Activated CD4-positive, alpha-beta memory T cell treated with anti-CD3 and anti-CD28 coated beads for 36 hours (primary cell): Measurements from ENCODE around the gene ACTR1A. TPM values are rescaled to one million over a fixed set of nuclear protein-coding genes. Genes with fewer than 3 reads are reported as not detected.
"Not testable (repeated sequence)": the region's sequence is repeated elsewhere in the genome, so short reads cannot be mapped to it uniquely, and the experiment has no call there.

ENCODE experiments used
- CTCF ChIA-PET: fragments of 350-600 bp; sonication (Branson Sonifier 250); formaldehyde crosslinking; loops from one replicate; lab custom pipeline; 2021; ENCODE audit warnings: antibody characterized with exemption, inconsistent platforms; lab: Charles Lee
- POLR2A ChIA-PET: fragments of 350-600 bp; sonication (Branson Sonifier 250); formaldehyde crosslinking; loops from one replicate; lab custom pipeline; 2021; ENCODE audit warnings: antibody characterized with exemption; lab: Charles Lee
- DNase-seq: peaks from one replicate; pipeline ENCODE4 v3.0.0-alpha.2; 2020
- H3K27ac Mint-ChIP-seq: one replicate; pipeline ENCODE4 v1.8.0; 2021; ENCODE audit warnings: mixed read lengths
- H3K27me3 Mint-ChIP-seq: one replicate; pipeline ENCODE4 v1.8.0; 2021; ENCODE audit warnings: mixed read lengths
- H3K36me3 Mint-ChIP-seq: one replicate; pipeline ENCODE4 v1.8.0; 2021; ENCODE audit warnings: mixed read lengths
- H3K4me1 Mint-ChIP-seq: one replicate; pipeline ENCODE4 v1.8.0; 2021; ENCODE audit warnings: low read depth, mixed read lengths
- H3K4me3 Mint-ChIP-seq: one replicate; pipeline ENCODE4 v1.8.0; 2021; ENCODE audit warnings: mild to moderate bottlenecking, mixed read lengths
- H3K9me3 Mint-ChIP-seq: one replicate; pipeline ENCODE4 v1.8.0; 2021; ENCODE audit warnings: mixed read lengths
- intact Hi-C: fragments of 100-400 bp; cut with micrococcal nuclease; formaldehyde crosslinking; loops from one replicate; pipeline ENCODE4 v1.15.1; 2023
- total RNA-seq, 2 experiments: library from RNA; stranded (reverse); gene quantifications; one replicate each; pipeline ENCODE4 v1.2.3, GENCODE V29; 2021

The ACTR1A gene
- total RNA-seq, 2 experiments from 2014 or later: 56.9 to 62.2 TPM

GRCh38 chr10:102501201-102502028 is 1.1 kb downstream of the ACTR1A start:
- H3K4me3 Mint-ChIP-seq: no peak overlapping the region
- peaks cover 28% of the 10 kb centered on the region for H3K4me1 Mint-ChIP-seq
- no peak for DNase-seq
- ChIA-PET CTCF (interaction anchor here (0.8 to 1.8 kb wide), 7 partner anchors 8 to 143 kb away, joined by 3 to 10 read pairs (median 3); partner anchors contain the start of gene TRIM8), POLR2A (no interaction called here)
- H3K27ac Mint-ChIP-seq: no peak overlapping the region
- no peaks in the 10 kb centered on the region for H3K36me3 Mint-ChIP-seq
- H3K9me3 Mint-ChIP-seq: no peaks in the 10 kb centered on the region
- H3K27me3 Mint-ChIP-seq: no peaks in the 10 kb centered on the region
- intact Hi-C loops: loop anchor here (1.0 to 5.0 kb wide), 13 partner anchors 41 to 1505 kb away; partner anchors contain the start of genes ARL3, BORCS7, CNNM2 and CUEDC2

DNA sequence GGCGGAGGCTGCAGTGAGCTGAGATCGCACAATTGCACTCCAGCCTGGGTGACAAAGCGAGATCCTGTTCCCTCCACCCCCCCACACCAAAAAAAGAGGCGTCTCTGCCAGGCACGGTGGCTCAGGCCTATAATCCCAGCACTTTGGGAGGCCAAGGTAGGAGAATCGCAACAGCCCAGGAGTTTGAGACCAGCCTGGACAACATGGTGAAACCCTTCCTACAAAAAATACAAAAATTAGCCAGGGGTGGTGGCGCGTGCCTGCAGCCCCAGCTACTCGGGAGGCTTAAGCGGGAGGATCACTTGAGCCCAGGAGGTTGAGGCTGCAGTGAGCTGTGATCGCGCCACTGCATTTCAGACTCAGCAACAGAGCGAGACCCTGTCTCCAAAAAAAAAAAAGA is 1.8 kb downstream of the ACTR1A start:
- DNase-seq, POLR2A ChIA-PET, H3K27ac Mint-ChIP-seq, H3K9me3 Mint-ChIP-seq, H3K4me3 Mint-ChIP-seq, H3K36me3 Mint-ChIP-seq, H3K27me3 Mint-ChIP-seq: not testable (repeated sequence)
- intact Hi-C loops: loop anchor here (5.0 kb wide), 3 partner anchors 42 to 683 kb away; partner anchors contain the start of genes CNNM2 and OGA
- CTCF ChIA-PET: interaction anchor here (0.6 to 1.6 kb wide), 6 partner anchors 8 to 188 kb away, joined by 3 to 10 read pairs (median 3); no protein-coding TSS in a partner anchor
- peaks cover 25% of the 10 kb centered on the region for H3K4me1 Mint-ChIP-seq

- Mint-ChIP-seq H3K9me3 (no peaks in the 10 kb centered on the region), H3K27me3 (no peaks in the 10 kb centered on the region), H3K36me3 (no peaks in the 10 kb centered on the region), H3K4me3 (no peak overlapping the region), H3K4me1 (peaks cover 14% of the 10 kb centered on the region), H3K27ac (no peak overlapping the region)
- CTCF ChIA-PET: interaction anchor here (0.7 to 1.7 kb wide), 2 partner anchors 20 to 268 kb away, joined by 3 to 5 read pairs; no protein-coding TSS in a partner anchor
- DNase-seq: no peak
- POLR2A ChIA-PET: no interaction called here
- intact Hi-C loops: no loop called here
Observed at GRCh38 chr10:102499356-102499755, 3.2 kb downstream of the ACTR1A start.

- DNase-seq: no peak
- Mint-ChIP-seq H3K4me1 (peaks cover 22% of the 10 kb centered on the region), H3K27me3 (no peaks in the 10 kb centered on the region), H3K36me3 (no peaks in the 10 kb centered on the region), H3K27ac (no peak overlapping the region), H3K4me3 (no peak overlapping the region), H3K9me3 (no peaks in the 10 kb centered on the region)
- ChIA-PET POLR2A (no interaction called here), CTCF (interaction anchor here (0.6 to 1.4 kb wide), 5 partner anchors 8 to 282 kb away, joined by 3 to 6 read pairs (median 3); no protein-coding TSS in a partner anchor)
- intact Hi-C loops: no loop called here
Observed at GRCh38 chr10:102497545-102497944, 5.0 kb downstream of the ACTR1A start.

- intact Hi-C loops: no loop called here
- Mint-ChIP-seq H3K36me3 (peaks cover 4% of the 10 kb centered on the region), H3K9me3 (no peaks in the 10 kb centered on the region), H3K27ac (no peak overlapping the region), H3K4me3 (no peak overlapping the region), H3K27me3 (no peaks in the 10 kb centered on the region), H3K4me1 (peaks cover 15% of the 10 kb centered on the region)
- ChIA-PET CTCF (interaction anchor here (1.7 to 2.8 kb wide), 3 partner anchors 10 to 90 kb away, joined by 5 to 8 read pairs (median 7); partner anchors contain the start of gene SUFU), POLR2A (no interaction called here)
- DNase-seq: no peak
Observed at GRCh38 chr10:102493771-102494170, 8.7 kb downstream of the ACTR1A start.

GRCh38 chr10:102492983-102493382 is 9.5 kb downstream of the ACTR1A start:
- no peaks in the 10 kb centered on the region for H3K27me3 Mint-ChIP-seq
- H3K9me3 Mint-ChIP-seq: no peaks in the 10 kb centered on the region
- no peak overlapping the region for H3K4me3 Mint-ChIP-seq
- peaks cover 6% of the 10 kb centered on the region for H3K36me3 Mint-ChIP-seq
- no peak for DNase-seq
- peak overlapping the region; percentile 29 for H3K27ac Mint-ChIP-seq
- intact Hi-C loops: no loop called here
- peaks cover 14% of the 10 kb centered on the region for H3K4me1 Mint-ChIP-seq
- POLR2A ChIA-PET: no interaction called here
- CTCF ChIA-PET: interaction anchor here (1.7 to 2.8 kb wide), 3 partner anchors 11 to 91 kb away, joined by 5 to 8 read pairs (median 7); partner anchors contain the start of gene SUFU

DNA sequence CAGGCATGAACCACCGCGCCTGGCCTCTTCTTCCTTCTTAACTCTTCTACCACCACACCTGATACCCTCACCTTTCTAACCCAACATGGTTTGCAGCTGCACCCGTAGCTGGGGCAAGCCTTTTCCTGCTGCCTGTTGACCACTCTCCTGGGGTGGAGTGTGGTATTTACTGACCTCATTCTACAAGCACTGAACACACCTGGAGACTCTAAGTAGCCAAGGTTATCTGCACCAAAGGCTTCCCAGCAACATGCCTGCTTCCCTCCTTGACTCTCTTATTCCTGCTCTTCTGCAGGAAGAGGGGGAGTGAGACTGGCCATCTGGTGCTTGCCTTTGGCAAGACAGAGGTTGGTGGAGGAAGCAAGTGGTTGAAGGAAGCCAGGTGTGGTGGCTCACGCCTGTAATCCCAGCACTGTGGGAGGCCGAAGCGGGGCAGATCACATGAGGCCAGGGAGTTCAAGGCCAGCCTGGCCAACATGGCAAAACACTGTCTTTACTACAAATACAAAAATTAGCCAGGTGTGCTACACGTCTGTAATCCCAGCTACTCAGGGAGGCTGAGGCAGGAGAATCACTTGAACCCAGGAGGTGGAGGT is 10.1 kb downstream of the ACTR1A start:
- no peak for DNase-seq
- H3K27me3 Mint-ChIP-seq: no peaks in the 10 kb centered on the region
- CTCF ChIA-PET: interaction anchor here (1.8 to 2.8 kb wide), 2 partner anchors 11 to 92 kb away, joined by 7 to 8 read pairs; partner anchors contain the start of gene SUFU
- no peaks in the 10 kb centered on the region for H3K9me3 Mint-ChIP-seq
- H3K27ac Mint-ChIP-seq: no peak overlapping the region
- H3K36me3 Mint-ChIP-seq: peaks cover 8% of the 10 kb centered on the region
- H3K4me1 Mint-ChIP-seq: peaks cover 9% of the 10 kb centered on the region
- POLR2A ChIA-PET: no interaction called here
- no peak overlapping the region for H3K4me3 Mint-ChIP-seq
- intact Hi-C loops: no loop called here

- Mint-ChIP-seq H3K27ac (no peak overlapping the region), H3K36me3 (peaks cover 11% of the 10 kb centered on the region), H3K27me3 (no peaks in the 10 kb centered on the region), H3K9me3 (no peaks in the 10 kb centered on the region), H3K4me1 (peaks cover 9% of the 10 kb centered on the region), H3K4me3 (no peak overlapping the region)
- ChIA-PET CTCF (interaction anchor here (1.4 to 1.8 kb wide), 2 partner anchors 12 to 13 kb away, joined by 4 to 6 read pairs; no protein-coding TSS in a partner anchor), POLR2A (no interaction called here)
- intact Hi-C loops: no loop called here
- DNase-seq: no peak
Observed at GRCh38 chr10:102491136-102491535, 11.4 kb downstream of the ACTR1A start.

GRCh38 chr10:102485093-102485784 is 17.3 kb downstream of the ACTR1A start:
- no peak overlapping the region for H3K4me3 Mint-ChIP-seq
- POLR2A ChIA-PET: no interaction called here
- CTCF ChIA-PET: interaction anchor here (1.1 kb wide), 1 partner anchor 63 kb away, joined by 3 read pairs; no protein-coding TSS in a partner anchor

DNA sequence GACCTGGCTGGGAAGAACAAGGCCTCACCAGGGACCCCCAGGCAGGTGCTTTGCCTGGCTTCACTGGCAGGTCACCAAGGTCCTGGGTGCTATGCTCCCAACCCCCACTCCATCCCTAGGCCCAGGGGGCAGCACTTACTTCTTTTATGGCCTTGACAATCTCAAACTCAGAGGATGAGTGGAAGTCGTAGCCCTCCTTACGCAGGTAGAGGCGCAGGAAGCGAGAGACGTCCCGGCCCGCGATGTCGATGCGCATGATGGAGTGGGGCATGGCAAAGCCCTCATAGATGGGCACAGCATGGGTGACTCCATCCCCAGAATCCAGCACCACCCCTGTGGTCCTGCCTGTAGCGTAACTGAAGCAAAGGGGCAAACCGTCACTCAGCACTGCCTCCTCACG is 18.5 kb downstream of the ACTR1A start:
- CTCF ChIA-PET: interaction anchor here (1.1 kb wide), 1 partner anchor 62 kb away, joined by 3 read pairs; no protein-coding TSS in a partner anchor
- no peaks in the 10 kb centered on the region for H3K27me3 Mint-ChIP-seq
- H3K27ac Mint-ChIP-seq: no peak overlapping the region
- no peak for DNase-seq
- POLR2A ChIA-PET: no interaction called here
- H3K4me3 Mint-ChIP-seq: no peak overlapping the region
- peaks cover 3% of the 10 kb centered on the region for H3K4me1 Mint-ChIP-seq
- no peaks in the 10 kb centered on the region for H3K9me3 Mint-ChIP-seq
- intact Hi-C loops: no loop called here
- H3K36me3 Mint-ChIP-seq: peaks cover 35% of the 10 kb centered on the region

More at GRCh38 chr10:102485093-102485784, 17.3 kb downstream of the ACTR1A start:
- H3K27ac Mint-ChIP-seq: no peak overlapping the region
- no peak for DNase-seq
- intact Hi-C loops: no loop called here
- H3K9me3 Mint-ChIP-seq: no peaks in the 10 kb centered on the region
- no peaks in the 10 kb centered on the region for H3K4me1 Mint-ChIP-seq
- H3K27me3 Mint-ChIP-seq: no peaks in the 10 kb centered on the region
- peaks cover 34% of the 10 kb centered on the region for H3K36me3 Mint-ChIP-seq

- intact Hi-C loops: no loop called here
- ChIA-PET CTCF (interaction anchor here (0.6 to 6.0 kb wide), 12 partner anchors 11 to 872 kb away, joined by 3 to 44 read pairs (median 14); partner anchors contain the start of genes C10orf95, FBXL15 and NFKB2), POLR2A (interaction anchor here (2.6 kb wide), 1 partner anchor 86 kb away, joined by 17 read pairs; the partner anchor contains the start of gene NFKB2)
- Mint-ChIP-seq H3K4me1 (peaks cover 10% of the 10 kb centered on the region), H3K4me3 (no peak overlapping the region), H3K9me3 (no peaks in the 10 kb centered on the region), H3K36me3 (peaks cover 24% of the 10 kb centered on the region), H3K27ac (no peak overlapping the region), H3K27me3 (no peaks in the 10 kb centered on the region)
- DNase-seq: no peak
Observed at GRCh38 chr10:102480396-102480795, 22.1 kb downstream of the ACTR1A start.
